Prostate gland (tissue), 2 donors: Measurements from ENCODE around the gene KRTAP10-3.

Experiments
- POLR2A ChIP-seq: fragments of 450-650 bp; IDR thresholded peaks from one replicate; pipeline ENCODE4 v1.6.1; 2016; ENCODE audit warnings: antibody characterized with exemption, mild to moderate bottlenecking
- POLR2AphosphoS5 ChIP-seq: sonication (generic); formaldehyde crosslinking; IDR thresholded peaks from one replicate; pipeline ENCODE4 v1.6.1; 2017; ENCODE audit warnings: antibody characterized with exemption
- TF ChIP-seq, protein P1 (sequence below), 4 experiments: fragments of 200-600 bp in 2 of 4; fragments of 450-650 bp in 2 of 4; sonication (generic) in 2 of 4; IDR thresholded peaks; 1 replicate in 3 of 4; 2 replicates in 1 of 4; pipeline ENCODE4 v1.5.1; 2016 to 2019; ENCODE audit warnings: antibody characterized with exemption in 4 of 4, mild to moderate bottlenecking in 2 of 4, moderate library complexity in 2 of 4

DNA sequence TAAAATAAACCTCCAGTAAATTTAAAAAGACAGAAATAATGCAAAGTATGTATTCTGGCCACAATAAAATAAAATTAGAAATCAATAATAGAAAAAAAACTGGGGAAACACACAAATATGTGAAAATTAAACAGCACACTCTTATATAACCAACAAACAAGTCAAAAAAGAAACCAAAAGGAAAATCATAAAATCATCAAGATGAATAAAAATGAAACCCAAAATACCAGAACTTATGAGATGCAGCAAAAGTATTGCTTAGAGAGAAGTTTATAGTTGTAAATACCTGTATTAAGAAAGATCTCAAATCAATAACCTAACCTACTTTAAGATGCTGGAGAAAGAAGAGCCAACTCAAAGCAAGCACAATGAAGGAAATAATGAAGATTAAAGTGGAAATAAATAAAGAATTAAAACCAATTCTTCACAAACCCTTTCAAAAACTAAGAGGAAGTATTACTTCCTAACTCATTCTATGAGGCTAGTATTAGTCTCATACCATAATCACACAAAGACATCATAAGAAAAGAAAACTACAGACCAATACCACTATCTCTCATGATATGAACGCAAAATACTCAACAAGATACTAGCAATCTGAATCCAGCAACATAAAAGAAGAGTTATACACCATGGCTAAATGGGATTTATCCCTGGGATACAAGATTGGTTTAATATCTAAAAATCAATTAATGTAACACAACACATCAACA lies 6.4 kb upstream of the KRTAP10-3 start:
- TF ChIP-seq, protein P1, sequence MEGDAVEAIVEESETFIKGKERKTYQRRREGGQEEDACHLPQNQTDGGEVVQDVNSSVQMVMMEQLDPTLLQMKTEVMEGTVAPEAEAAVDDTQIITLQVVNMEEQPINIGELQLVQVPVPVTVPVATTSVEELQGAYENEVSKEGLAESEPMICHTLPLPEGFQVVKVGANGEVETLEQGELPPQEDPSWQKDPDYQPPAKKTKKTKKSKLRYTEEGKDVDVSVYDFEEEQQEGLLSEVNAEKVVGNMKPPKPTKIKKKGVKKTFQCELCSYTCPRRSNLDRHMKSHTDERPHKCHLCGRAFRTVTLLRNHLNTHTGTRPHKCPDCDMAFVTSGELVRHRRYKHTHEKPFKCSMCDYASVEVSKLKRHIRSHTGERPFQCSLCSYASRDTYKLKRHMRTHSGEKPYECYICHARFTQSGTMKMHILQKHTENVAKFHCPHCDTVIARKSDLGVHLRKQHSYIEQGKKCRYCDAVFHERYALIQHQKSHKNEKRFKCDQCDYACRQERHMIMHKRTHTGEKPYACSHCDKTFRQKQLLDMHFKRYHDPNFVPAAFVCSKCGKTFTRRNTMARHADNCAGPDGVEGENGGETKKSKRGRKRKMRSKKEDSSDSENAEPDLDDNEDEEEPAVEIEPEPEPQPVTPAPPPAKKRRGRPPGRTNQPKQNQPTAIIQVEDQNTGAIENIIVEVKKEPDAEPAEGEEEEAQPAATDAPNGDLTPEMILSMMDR (IDR thresholded peaks at IDR 0.05) = no peak
- TF ChIP-seq POLR2AphosphoS5 (no peak), POLR2A (no peak)
